ENCODE data around the gene CERCAM.

CERCAM gene

DNA sequence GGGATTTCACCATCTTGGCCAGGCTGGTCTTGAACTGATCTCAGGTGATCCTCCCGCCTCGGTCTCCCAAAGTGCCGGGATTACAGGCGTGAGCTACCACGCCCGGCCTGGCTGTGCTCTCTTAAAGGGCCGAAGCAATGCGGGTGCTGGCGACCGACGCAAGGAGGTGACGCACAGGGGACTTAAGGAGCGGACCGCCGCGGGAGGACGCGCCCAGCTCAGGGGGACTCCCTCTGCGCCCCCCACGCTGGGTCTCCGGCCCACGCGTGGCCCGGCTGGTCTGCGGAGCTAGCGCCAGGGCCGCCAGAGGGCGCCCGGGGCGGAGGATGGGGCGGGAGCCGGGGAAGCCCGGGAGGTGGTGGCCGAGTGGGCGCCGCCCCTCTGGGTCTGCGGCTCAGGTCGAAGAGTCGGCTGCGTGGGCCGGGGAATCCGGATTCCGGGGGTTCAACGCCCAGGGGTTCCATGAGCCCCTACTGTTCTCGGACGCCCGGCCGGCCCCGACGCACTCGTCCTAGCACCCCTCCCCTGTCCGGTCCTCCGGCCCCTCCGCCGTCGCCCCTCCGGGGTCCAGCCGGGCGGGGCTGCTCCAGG, 502 bp upstream of the CERCAM start (continued):
- TF ChIP-seq ZNF600 (tag by site-specific recombination; IDR thresholded peaks at IDR 0.05) (0 out of 2 replicates have a peak, but pooled peaks have one; percentile 12), GLIS1 (tag by site-specific recombination; IDR thresholded peaks at IDR 0.05) (peak; percentile 90), ZNF211 (tag by site-specific recombination; IDR thresholded peaks at IDR 0.05; ENCODE audit: low read depth) (no peak), ZSCAN30 (tag by site-specific recombination; IDR thresholded peaks at IDR 0.05) (0 out of 2 replicates have a peak, but pooled peaks have one; percentile 39), ZNF391 (tag by site-specific recombination; IDR thresholded peaks at IDR 0.05; ENCODE audit: borderline replicate concordance, low read depth) (0 out of 2 replicates have a peak, but pooled peaks have one; percentile 49), ZNF146 (tag by site-specific recombination; IDR thresholded peaks at IDR 0.05) (no peak), ZNF510 (tag by site-specific recombination; IDR thresholded peaks at IDR 0.05; ENCODE audit: insufficient replicate concordance) (no peak), ZNF302 (tag by site-specific recombination; IDR thresholded peaks at IDR 0.05; ENCODE audit: low read depth) (no peak), ZNF324 (tag by site-specific recombination; IDR thresholded peaks at IDR 0.05) (0 out of 2 replicates have a peak, but pooled peaks have one; percentile 32), ZNF48 (tag by site-specific recombination; IDR thresholded peaks at IDR 0.05) (no peak), ZNF629 (tag by site-specific recombination; IDR thresholded peaks at IDR 0.05) (peak; percentile 43; the same call in 1 of the 2 replicates), ZNF521 (tag by site-specific recombination; IDR thresholded peaks at IDR 0.05) (no peak), ZSCAN23 (tag by site-specific recombination; IDR thresholded peaks at IDR 0.05) (no peak), ZBTB7A (tag by site-specific recombination; IDR thresholded peaks at IDR 0.05; ENCODE audit: low read depth) (0 out of 2 replicates have a peak, but pooled peaks have one; percentile 27), ZIC2 (tag by site-specific recombination; IDR thresholded peaks at IDR 0.05) (peak; percentile 56; the same call in 1 of the 2 replicates), ZNF558 (tag by site-specific recombination; IDR thresholded peaks at IDR 0.05) (no peak), ZSCAN16 (tag by site-specific recombination; IDR thresholded peaks at IDR 0.05) (no peak), IKZF3 (tag by site-specific recombination; IDR thresholded peaks at IDR 0.05) (no peak; the same call in 1 of the 2 replicates), ZNF16 (tag by site-specific recombination; IDR thresholded peaks at IDR 0.05; ENCODE audit: low read depth) (no peak), ZFP3 (tag by site-specific recombination; IDR thresholded peaks at IDR 0.05; ENCODE audit: low read depth) (no peak), YY2 (tag by site-specific recombination; IDR thresholded peaks at IDR 0.05) (no peak), ZNF155 (tag by site-specific recombination; IDR thresholded peaks at IDR 0.05) (no peak), SP7 (tag by site-specific recombination; IDR thresholded peaks at IDR 0.05) (peak; percentile 50), ZNF664 (tag by site-specific recombination; IDR thresholded peaks at IDR 0.05) (no peak), ZNF10 (tag by site-specific recombination; IDR thresholded peaks at IDR 0.05) (no peak), MEIS1 (CRISPR knock-in tag; IDR thresholded peaks at IDR 0.05; ENCODE audit: borderline replicate concordance) (no peak), ZNF792 (tag by site-specific recombination; IDR thresholded peaks at IDR 0.05) (no peak), ZNF132 (tag by site-specific recombination; IDR thresholded peaks at IDR 0.05; ENCODE audit: borderline replicate concordance) (no peak), FEZF1 (tag by site-specific recombination; IDR thresholded peaks at IDR 0.05) (no peak), HOXA7 (CRISPR knock-in tag; IDR thresholded peaks at IDR 0.05; ENCODE audit: borderline replicate concordance) (no peak), ZNF837 (tag by site-specific recombination; IDR thresholded peaks at IDR 0.05) (no peak), YY1 (tag by site-specific recombination; IDR thresholded peaks at IDR 0.05) (no peak)
- TF ChIP-seq, protein P1, sequence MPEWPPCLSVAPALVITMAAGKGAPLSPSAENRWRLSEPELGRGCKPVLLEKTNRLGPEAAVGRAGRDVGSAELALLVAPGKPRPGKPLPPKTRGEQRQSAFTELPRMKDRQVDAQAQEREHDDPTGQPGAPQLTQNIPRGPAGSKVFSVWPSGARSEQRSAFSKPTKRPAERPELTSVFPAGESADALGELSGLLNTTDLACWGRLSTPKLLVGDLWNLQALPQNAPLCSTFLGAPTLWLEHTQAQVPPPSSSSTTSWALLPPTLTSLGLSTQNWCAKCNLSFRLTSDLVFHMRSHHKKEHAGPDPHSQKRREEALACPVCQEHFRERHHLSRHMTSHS (tag by site-specific recombination; IDR thresholded peaks at IDR 0.05), result no peak
- TF ChIP-seq, protein P2, sequence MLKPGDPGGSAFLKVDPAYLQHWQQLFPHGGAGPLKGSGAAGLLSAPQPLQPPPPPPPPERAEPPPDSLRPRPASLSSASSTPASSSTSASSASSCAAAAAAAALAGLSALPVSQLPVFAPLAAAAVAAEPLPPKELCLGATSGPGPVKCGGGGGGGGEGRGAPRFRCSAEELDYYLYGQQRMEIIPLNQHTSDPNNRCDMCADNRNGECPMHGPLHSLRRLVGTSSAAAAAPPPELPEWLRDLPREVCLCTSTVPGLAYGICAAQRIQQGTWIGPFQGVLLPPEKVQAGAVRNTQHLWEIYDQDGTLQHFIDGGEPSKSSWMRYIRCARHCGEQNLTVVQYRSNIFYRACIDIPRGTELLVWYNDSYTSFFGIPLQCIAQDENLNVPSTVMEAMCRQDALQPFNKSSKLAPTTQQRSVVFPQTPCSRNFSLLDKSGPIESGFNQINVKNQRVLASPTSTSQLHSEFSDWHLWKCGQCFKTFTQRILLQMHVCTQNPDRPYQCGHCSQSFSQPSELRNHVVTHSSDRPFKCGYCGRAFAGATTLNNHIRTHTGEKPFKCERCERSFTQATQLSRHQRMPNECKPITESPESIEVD (tag by site-specific recombination; IDR thresholded peaks at IDR 0.05), result no peak
- TF ChIP-seq, protein P3, sequence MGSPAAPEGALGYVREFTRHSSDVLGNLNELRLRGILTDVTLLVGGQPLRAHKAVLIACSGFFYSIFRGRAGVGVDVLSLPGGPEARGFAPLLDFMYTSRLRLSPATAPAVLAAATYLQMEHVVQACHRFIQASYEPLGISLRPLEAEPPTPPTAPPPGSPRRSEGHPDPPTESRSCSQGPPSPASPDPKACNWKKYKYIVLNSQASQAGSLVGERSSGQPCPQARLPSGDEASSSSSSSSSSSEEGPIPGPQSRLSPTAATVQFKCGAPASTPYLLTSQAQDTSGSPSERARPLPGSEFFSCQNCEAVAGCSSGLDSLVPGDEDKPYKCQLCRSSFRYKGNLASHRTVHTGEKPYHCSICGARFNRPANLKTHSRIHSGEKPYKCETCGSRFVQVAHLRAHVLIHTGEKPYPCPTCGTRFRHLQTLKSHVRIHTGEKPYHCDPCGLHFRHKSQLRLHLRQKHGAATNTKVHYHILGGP (tag by site-specific recombination; IDR thresholded peaks at IDR 0.05), result no peak
- TF ChIP-seq, protein P4, sequence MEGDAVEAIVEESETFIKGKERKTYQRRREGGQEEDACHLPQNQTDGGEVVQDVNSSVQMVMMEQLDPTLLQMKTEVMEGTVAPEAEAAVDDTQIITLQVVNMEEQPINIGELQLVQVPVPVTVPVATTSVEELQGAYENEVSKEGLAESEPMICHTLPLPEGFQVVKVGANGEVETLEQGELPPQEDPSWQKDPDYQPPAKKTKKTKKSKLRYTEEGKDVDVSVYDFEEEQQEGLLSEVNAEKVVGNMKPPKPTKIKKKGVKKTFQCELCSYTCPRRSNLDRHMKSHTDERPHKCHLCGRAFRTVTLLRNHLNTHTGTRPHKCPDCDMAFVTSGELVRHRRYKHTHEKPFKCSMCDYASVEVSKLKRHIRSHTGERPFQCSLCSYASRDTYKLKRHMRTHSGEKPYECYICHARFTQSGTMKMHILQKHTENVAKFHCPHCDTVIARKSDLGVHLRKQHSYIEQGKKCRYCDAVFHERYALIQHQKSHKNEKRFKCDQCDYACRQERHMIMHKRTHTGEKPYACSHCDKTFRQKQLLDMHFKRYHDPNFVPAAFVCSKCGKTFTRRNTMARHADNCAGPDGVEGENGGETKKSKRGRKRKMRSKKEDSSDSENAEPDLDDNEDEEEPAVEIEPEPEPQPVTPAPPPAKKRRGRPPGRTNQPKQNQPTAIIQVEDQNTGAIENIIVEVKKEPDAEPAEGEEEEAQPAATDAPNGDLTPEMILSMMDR (tag by site-specific recombination; IDR thresholded peaks at IDR 0.05), result peak; percentile 79

Measured in HEK293 (cell line).